ENCODE data around the gene ATL2.
"Not testable (repeated sequence)": the region's sequence is repeated elsewhere in the genome, so short reads cannot be mapped to it uniquely, and the experiment has no call there.

Gene ATL2

DNA sequence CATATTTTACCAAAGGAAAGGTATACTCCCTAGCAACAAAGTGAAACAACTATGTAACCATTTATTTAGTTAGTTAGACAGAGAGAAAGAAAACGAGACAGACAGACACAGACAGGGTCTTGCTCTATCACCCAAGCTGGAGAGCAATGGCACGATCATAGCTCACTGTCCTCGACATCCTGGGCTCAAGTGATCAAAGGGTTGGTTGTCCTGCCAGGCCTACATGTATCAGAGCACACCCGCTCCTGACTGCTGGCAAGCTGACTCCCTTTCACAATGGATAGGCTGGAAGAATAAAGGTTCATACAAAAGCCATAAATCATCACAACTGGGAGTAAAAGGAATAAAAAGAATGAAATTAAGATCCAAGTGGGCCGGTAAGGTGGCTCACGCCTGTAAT, 53.5 kb downstream of the ATL2 start:
- FAIRE-seq (no peak), DNase-seq (ENCODE audit: insufficient read length, low spot score) (no peak)
- no peak for TF ChIP-seq CTCF (IDR thresholded peaks at IDR 0.05; ENCODE audit: insufficient read depth, missing control alignments)

DNA sequence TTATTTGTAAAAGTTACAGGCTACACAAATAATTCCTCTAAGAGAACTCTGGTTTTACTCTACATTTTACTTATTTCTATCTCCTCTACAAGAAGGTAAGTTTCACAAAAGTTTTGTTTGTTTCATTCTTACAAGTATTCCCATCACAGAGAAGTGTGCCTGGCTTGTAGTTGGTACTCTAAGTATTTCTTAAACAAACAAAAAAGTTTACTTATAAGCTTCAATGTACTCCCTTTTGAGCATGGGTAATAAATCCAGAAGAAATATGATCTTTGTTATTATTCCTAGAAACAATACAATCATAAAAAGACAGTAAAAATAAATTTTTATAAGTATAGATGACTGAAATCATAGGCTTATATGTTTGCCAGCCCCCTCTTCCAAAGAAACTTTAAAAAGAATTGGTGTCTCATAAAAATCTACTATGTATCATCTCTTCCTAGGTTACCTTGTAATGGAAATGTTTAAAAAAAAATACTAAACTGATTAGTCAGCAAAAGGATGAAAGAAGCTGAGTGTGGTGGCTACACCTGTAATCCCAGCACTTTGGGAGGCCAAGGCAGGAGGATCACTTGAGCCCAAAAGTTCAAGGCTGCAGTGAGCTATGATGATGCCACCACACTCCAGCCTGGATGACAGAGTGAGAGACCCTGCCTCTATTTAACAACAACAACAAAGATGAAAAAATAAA, 54.7 kb downstream of the ATL2 start:
- no peak for TF ChIP-seq CTCF (IDR thresholded peaks at IDR 0.05; ENCODE audit: insufficient read depth, missing control alignments)
- FAIRE-seq = no peak
- no peak for DNase-seq (ENCODE audit: insufficient read length, low spot score)

DNA sequence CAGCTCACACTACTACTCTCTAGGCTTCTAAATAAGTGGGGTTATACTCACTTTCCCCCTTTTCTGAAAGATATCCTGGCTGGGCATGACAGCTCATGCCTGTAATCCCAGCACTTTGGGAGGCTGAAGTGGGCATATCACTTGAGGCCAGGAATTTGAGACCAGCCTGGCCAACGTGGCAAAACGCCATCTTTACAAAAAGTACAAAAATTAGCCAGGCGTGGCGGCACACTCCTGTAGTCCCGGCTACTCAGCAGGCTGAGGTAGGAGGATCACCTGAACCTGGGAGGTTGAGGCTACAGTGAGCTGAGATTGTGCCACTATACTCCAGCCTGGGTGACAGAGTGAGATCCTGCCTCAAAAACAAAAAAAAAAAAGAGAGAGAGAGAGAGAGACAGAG, 57.8 kb downstream of the ATL2 start:
- FAIRE-seq; DNase-seq (ENCODE audit: insufficient read length, low spot score): not testable (repeated sequence)

- TF ChIP-seq CTCF (IDR thresholded peaks at IDR 0.05; ENCODE audit: insufficient read depth, missing control alignments) = no peak
- FAIRE-seq = no peak
- no peak for DNase-seq (ENCODE audit: insufficient read length, low spot score)
These were observed 59.3 kb downstream of the ATL2 start for GRCh38 chr2:38317725-38318124.

DNA sequence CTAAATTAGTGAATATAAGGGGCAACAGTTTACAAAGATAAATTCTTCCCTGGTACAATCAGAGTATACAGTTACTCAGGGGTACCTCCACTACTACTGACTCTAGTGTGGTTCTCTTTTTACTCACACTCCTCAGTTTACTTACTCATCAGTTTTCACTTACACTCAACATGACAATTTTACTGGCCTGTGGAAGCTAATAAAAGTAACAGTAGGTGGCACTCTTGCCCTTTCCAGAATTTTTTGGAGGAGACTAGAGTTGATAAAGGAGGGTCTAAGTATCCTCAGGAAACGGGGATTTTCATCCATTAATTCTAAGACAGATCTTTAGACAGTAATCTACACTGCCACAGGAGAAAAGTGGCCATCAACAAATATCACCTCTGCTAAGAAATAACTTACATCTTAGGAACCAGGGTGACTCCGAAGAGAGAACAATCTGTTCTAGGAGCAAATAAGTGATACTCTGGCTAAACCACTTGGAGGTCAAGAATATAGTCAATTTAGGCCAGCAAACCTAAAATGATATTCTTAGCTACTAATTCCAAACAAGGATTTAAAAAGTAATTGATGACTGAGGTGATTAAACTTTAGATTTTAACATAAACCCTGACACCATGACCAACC, 61.3 kb downstream of the ATL2 start:
- peak; percentile 74 for TF ChIP-seq CTCF (IDR thresholded peaks at IDR 0.05; ENCODE audit: insufficient read depth, missing control alignments)
- DNase-seq (ENCODE audit: insufficient read length, low spot score) (no peak), FAIRE-seq (peak; percentile 41)

- no peak for TF ChIP-seq CTCF (IDR thresholded peaks at IDR 0.05; ENCODE audit: insufficient read depth, missing control alignments)
- no peak for DNase-seq (ENCODE audit: insufficient read length, low spot score)
- FAIRE-seq = no peak
These were observed 68.3 kb downstream of the ATL2 start for GRCh38 chr2:38308821-38309220.

GRCh38 chr2:38301969-38302702, 74.9 kb downstream of the ATL2 start:
- no peak for DNase-seq (ENCODE audit: insufficient read length, low spot score)
- FAIRE-seq = no peak
- no peak for TF ChIP-seq CTCF (IDR thresholded peaks at IDR 0.05; ENCODE audit: insufficient read depth, missing control alignments)
